Measurements from ENCODE around the gene ZNF831.

ZNF831 gene

DNA sequence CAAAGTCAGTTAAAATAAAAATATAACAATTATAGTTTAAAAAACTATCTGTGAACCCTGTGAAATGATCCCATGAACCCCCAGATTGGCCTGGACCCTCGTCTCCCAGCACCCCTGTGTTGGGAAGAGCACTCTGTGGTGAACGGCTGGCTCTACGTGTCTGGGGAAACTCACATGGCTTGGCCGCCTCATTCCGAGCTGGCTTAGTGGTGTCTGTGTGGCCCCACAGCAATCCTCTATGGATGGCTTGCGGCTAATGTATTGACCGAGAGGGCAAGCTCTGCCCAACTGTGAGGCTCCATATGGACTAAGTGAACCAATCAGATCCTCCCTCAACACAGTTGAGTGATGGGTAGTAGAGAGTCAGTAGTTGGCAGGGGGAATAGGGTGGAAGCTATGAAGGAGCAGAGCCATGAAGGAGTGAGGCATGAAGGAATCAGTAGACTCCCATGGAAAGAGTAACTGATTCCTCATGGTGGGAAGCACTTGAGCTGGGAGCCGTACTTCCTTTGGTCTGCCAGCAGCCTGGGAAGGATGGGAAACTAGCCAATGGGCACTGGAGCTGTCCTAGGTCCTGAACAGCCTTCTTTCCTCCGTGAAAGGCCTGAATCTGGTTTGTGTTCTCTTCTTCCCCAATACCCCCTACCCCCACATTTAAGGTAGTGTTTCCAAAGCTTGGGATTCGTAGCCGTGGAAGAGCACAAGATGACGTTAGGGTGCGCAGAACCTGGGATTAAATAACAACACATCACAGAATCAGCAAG, 21.6 kb upstream of the ZNF831 start:
- no peak for DNase-seq (ENCODE audit: low read depth in 2 of 2, low spot score in 1 of 2)

DNA sequence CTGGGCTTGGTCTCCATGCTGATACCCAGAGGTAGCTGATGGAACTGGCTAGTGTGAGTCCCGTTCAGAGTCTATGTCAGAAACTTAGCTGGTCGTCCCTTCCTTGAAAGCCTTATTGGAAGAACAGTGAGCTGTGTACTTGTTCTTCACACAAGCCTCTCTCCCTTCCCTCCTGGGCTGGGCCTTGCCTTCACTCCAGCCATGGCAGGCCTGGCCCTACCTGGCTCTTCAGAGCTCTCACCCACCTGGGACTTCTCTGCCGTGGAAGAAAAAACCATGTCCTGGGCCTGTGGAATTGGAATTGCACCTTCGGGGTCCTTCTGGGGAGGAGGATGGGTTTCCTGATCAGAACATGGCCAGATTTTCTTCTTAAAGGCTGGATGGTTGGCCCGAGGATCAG, 20.3 kb upstream of the ZNF831 start:
- DNase-seq (ENCODE audit: low read depth in 2 of 2, low spot score in 1 of 2) = no peak

DNA sequence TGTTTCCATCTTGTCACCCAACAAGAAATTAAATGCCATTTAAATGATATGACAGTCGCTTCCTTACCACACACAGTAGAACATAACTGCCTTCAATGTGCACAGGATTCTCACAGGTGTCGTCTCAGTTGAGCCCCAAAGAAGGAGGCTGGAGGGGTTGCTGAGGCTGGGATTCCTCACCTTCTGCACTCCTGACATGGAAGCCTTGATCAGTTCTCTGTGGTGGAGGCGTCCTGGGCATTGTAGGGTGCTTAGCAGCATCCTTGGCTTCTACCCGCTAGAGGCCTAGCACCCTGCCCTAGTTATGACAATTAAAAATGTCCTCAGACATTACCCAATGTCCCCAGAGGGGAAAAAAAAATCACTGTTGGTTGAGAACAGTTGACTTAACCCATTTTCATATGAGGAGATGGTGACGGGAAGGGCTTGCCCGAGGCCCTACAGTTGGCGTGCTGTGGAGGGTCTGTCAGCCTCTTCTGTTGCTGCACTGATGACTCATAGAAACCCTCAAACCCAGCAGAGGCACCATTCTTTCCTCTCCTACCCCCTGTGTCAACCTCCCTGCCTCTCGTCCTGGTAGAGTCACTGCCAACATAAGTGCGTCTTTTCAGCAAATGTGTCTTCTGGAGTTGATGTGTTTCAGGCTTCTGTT, 19.3 kb upstream of the ZNF831 start:
- no peak for DNase-seq (ENCODE audit: low read depth in 2 of 2, low spot score in 1 of 2)

DNA sequence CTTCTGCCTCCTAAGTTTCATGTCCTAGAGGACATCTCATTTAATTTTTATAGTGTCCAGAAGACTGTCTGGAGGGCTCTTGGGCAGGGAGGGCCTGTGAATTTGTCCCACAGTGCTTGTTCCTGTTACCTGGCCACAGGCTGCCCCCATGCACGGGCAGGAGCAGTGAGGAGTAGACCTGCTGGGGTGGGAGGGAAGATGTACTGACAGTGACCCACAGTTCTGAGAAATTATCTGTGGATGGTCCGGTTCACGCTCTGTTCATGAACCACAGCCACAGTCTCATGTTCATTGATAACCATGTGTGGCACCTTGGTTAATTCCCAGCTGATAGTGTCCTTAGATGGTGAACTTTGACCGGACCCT, 18.8 kb upstream of the ZNF831 start:
- DNase-seq (ENCODE audit: low read depth in 2 of 2, low spot score in 1 of 2) = no peak

DNA sequence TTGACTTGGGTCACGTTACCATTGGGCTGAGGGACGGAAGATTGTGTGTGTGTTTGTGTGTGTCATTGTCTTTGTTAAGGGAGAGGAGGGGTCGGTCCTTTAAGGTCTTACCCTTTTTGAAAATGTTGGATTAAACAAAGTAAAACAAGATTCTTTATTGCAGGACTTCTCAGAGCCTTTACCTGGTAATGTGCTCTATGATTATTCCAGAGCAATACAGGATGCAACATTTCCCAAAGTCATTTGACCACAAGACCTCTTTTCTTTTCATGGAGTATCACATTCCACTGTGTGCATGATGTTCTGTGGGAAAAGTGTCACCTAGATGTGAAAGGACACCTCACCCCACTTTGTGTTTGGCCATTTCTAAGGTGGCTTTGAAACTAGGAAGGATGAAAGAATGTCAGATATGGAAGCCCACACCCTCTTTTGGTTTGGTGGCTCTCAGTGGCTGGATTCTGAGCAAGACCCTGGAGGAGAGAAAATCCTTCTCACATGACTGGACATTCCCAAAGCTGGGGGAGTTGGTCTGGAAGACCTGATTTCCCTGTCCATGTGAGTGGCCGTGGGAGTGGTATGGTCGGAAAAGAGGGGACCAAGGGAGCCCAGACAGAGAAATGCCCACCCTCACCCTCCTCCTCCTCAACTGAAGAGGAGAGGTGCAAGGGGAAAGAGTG, 18.2 kb upstream of the ZNF831 start:
- DNase-seq (ENCODE audit: low read depth in 2 of 2, low spot score in 1 of 2) = no peak

DNA sequence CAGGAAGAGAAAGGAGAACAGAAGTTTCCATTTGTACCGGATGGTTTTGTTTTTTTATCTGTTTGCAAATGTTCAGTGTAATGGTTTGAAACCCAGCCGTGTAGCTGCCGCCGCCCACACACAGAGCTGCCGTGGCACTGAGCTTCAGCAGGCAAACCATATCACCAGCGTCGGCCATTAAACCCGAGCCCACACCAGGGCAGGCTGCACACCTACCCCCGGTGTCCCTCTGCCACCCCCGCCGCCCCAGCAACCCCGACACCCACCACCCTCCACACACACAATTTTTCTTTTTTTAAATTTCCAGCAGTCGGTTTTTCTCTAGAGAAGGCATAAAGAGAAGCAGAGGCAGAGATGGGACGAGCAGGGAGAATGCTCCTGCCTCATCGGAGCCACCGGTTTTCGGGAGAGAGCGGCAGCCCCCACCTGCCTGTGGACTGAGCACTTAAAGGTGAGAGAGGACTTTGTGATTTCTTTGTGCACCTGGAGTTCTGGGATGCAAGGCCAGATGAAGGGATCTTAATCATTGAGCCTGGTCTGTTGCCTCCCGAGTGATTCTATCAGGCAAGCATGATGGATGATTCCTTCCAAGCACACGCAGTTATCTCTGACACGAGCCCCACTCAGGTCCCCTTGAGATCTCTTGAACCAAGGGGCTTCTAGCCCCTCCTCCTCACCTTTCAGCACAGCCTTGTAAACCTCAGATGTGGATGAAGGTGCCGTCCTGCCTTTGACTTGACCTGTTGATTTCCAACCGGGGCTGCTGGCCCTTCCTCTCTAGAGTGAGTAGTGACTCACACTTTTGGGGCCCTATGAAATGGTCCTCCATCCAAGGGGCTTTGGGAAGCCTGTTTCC, 17.5 kb upstream of the ZNF831 start:
- DNase-seq (ENCODE audit: low read depth in 2 of 2, low spot score in 1 of 2) = no peak

DNA sequence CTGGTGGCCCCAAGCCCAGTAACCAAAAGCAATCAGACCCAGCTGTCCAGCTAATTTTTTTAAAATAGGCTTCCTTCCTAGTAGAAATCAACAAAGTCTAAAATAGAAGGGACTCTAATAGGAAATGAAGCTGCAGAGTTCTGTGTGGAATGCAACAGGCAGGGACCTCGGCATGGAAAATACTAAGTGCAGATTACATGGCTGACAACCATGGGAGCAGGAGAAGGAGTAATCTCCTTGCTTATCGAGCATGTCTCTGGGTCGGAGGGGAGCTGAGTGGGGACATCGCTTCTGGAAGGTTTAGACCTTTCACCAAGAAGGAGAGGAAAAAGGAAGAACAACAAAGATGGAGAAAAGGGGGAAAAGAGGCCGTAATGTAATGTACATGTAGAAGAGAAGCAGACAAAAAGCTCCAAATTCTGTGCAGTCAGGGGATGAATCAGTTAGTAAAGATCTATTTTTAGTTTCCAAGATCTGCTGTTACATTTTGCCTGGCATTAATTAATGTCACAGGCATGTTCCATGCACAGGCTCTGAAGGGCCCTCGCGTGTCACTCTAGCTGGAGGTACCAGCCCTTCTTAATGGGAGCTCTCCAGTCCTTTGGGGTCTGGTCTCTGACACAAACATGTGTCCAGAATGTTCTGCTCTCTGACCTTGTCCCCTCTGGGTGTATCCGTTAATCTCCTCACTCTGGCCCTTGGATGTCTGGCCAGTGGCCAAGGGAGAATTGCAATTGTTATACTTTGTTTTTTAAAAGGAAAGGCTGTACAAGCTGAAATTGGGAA, 16.6 kb upstream of the ZNF831 start:
- DNase-seq (ENCODE audit: low read depth in 2 of 2, low spot score in 1 of 2) = no peak

DNA sequence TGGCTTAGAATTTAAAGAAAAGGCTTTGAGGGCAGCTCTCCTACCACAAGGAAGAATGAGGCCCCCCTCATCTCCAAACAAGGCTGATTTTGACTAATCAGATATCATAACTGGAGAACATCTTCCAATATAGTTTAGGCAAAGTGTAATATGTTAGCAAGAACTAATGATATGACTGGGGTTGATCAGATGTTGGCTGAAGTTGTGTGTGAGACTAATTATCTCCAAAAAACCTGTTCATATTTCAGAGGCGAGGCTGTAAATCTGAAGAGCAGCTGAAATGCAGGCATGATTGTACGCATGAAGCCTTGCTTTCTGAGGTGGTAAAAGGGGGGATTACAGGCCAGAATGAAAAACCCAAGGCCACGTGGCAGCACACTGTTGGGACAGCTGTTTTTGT, 16.0 kb upstream of the ZNF831 start:
- no peak for DNase-seq (ENCODE audit: low read depth in 2 of 2, low spot score in 1 of 2)

DNA sequence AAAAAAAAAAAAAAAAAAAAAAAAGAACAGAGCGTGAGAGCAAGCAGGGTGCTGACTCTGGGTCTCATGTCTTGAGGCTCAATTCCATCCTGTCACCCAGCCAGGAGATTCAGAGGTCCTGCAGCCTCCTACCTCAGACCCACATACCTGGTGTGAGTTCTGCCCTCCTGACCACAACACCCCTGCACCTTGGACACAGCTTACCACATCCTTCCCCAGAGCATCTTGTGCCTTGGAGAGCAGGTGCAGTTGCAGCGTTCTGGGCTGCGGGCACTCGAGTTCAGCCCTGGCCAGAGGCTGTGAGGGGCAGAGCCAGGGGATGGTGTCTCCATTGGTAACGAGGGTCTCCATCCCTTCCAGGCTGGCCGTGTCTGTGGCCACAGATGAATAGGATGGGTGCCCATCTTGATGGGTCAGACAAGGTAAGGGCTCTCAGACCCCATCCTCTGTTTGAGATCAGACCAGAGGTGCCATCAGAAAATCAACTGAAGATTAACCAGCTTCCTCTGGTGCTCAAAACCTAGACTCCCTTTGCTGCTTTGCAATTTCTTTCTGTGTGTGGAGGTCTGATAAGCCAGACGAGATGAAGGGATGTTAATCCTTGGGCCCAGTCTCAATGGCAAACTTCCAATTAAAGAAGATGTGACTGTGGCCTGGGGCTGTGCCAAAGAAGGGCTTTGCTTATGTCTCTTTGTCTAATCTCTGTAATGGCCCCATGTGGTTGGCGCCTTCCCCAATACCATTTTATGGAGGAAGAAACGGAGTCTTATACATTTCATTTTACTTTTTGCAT, 14.7 kb upstream of the ZNF831 start:
- no peak for DNase-seq (ENCODE audit: low read depth in 2 of 2, low spot score in 1 of 2)

DNA sequence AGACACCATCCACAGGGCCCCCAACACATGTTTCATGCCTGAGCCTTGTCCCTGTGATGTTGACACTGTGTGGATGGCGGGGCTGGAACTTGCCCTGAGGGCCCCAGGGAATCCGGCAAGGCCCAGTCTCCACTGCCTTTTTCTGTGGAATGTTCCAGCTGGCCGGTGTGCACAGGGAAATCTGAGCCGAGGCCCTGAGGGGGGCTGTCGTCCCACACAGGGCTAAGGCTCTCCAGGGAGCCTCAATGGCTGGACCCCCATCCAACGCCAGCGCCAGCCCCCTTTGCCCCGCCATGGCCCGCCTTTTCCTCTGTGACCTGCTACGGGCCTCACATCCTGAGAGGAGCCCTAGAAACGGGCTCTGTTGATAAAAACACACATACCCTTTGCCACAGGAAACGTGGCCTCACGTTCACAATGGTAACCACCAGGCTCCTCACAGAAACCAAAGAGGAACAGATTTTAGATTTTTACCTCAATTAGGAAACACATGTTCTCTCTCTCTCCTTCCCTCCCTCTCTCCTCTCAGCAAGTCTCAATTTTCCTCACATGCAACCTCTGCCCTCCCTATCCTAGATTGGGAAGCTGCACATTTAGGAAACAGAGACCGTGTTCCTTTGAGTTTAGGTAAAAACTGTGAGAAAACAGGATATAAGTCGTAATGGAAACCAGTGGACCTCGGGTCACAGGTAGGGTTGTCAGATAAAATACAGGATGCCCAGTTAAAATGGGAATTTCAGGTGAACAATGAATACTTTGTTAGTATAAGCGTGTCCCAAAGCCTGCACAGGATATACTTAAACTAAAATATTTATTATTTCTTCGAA, 13.7 kb upstream of the ZNF831 start:
- DNase-seq (ENCODE audit: low read depth in 2 of 2, low spot score in 1 of 2) = peak in 1 of 2 donors; percentile 58

DNA sequence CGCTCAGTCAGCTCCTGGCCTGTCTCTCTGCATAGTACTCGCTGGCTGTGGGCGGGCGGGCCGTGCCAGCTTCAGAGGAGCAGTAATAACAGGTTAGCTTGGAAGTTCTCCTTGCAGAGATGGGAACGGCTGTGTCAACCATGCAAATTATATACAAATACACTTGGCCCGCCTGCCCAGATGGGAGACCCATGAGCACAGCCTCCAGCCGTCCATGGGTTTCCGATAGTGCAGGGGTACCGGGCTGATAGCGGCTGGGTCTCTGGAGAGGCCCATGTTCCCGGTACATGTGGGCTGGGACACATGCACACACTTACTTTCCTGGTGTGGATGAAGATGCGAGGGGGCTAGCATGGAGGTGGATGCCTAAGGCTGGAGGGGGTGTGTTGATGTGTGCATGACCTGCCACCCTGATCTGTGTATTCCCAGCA, 12.8 kb upstream of the ZNF831 start:
- no peak for DNase-seq (ENCODE audit: low read depth in 2 of 2, low spot score in 1 of 2)

DNA sequence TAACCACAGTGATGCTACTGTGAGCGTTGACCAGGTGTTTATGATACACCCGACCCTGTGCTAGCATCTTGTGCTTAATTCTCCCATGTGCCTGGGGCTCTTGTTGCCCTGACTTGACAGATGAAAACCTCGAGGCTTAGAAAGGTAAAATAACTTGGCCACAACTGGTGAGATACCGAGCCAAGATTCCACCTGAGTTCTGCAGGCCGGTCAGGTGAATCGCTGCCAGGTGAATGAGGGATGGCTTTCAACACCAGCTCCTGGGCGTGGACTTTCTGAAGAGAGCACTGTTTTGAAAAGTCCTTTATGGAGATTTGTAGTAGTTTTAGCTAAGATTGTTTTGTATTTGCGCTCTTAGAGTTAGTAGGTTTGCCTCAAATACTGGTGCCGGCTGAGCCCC, 12.2 kb upstream of the ZNF831 start:
- no peak for DNase-seq (ENCODE audit: low read depth in 2 of 2, low spot score in 1 of 2)

DNA sequence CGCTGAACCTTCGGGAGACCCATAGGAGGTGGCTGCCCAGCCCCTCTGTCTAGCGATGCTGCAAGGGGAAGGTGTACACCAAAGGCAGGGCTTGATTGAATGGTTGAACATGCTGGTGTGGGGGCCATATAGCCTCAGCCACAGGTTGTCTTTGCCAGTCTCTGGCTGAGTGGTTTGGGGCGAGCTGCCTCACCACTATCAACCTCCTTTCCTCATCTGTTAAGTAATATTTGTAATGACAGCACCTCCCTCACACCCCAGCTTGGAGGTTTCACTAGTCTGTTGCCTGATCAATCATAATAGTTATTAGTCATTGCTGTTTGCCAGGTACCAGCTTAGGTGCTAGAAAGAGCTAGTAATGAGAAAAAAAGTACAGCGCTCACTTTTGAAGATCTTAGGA, 11.8 kb upstream of the ZNF831 start:
- DNase-seq (ENCODE audit: low read depth in 2 of 2, low spot score in 1 of 2) = no peak

DNA sequence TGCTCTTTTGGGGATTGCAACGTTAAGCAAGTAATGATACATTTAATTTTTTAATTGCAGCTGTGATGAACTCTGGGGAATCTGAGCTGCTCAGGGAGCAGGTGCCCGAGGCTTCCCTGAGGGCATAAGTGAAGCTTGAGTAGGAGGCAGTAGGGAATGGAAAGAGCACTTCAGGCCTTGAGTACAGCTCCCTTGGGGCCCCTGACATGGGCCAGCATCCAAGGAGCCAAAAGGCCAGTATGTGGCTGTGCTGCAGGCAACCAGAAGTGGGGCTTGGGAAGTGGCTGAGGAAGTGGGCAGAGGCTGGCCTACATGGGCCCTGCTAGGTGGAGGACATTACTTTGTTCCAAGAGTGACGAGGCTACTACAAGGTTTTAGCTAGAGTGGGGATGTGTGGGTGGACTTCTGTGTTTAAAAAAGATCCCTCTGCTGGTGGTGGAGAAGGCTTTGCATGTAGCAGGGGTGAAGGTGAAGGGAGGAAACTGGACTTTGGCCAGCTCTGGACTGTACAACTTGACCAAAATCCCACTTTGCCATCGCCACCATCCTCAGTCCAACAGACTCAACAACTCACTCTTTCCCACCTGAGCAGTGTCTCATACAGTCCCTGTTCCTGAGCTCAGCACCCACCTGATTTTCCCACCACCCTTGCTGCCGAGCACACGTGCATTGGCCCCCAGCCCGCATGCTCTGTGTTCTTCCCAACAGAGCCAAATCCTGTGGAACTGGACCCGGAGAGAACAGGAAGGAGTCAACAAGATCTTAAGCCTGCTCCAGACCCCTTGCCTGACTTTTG, 10.9 kb upstream of the ZNF831 start:
- DNase-seq (ENCODE audit: low read depth in 2 of 2, low spot score in 1 of 2) = no peak

DNA sequence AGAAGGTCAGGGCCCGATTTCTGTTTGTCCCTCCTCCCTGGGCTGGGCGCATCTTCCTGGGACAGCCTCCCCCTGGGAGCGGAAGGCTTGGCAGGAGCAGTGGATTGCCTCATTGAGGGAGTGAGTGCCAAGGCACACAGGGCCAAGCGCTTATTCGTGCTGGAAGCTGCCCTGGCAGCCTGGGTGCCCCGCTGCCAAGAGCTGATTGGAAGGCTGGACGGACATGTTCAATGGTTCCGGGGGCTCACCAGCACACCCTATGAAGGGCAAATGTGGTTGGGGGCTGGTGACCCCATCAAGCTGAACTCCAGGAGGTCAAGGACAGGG, 10.3 kb upstream of the ZNF831 start:
- no peak for DNase-seq (ENCODE audit: low read depth in 2 of 2, low spot score in 1 of 2)

DNA sequence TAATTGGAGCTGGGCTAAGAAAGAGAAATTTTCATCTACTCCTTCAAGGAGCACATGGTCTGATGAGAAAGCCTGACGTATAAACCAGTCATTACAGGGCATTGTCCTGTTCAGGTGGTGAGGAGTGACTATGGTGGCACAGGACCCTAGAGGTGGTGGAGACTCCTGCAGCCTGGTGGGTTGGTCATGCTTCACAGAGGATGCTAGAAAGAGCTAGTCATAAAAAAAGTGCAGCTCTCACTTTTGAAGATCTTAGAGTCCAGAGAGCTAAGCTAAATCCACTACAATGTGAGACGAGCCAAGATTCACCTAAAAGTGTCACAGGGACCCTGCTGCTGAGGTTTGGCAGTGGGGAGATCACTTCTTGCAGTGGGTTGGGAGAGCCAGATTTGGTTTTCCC, 9.8 kb upstream of the ZNF831 start:
- DNase-seq (ENCODE audit: low read depth in 2 of 2, low spot score in 1 of 2) = no peak

DNA sequence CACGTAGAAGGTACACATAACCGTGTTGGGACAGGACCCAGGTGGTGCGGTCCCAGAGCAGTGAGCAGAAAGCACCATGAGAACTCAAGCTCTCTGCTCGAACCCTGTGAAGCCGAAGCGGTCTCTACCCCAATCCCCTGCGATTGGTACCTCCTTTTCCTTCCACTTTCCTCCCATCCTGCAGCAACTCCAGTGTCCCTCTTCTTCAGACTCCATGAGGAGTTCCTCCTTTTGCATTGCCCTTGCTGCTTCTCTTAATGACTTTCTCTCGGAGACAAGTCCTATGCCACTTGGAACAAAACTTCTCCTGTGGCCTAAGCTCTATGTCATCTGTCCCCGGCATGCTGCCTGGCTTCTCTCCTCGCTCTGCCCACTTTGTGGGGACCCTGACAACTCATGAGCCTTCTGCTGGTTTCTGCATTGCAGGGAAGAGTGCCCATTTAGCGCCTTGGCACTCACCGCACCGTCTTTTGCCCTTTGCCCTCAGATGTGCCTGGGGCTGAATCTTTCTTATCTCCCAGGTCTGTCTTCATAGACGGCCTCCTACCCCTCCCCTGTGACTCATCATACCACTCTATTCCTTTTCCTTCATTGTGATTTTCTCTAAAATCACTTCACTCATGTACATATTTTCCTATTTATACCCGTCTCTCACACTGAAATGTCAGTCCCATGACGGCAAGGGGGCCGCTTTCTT, 9.2 kb upstream of the ZNF831 start:
- no peak for DNase-seq (ENCODE audit: low read depth in 2 of 2, low spot score in 1 of 2)

DNA sequence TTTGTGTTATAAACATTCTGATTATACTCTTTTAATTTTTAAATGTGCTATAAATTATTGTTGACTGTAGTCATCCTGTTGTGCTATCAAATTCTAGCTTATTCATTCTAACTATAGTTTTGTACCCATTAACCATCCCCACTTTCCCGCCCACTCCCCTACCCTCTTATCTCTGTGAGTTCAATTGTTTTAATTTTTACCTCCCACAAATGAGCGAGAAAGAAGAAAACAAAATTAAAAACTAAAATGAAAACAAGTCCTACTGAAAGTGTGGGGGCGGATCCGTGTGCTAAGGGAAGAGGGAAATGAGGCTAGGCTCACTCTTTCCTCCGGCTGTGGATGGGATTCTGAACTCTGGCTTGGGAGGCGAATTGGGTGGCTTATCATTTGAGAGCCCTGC, 6.6 kb upstream of the ZNF831 start:
- DNase-seq (ENCODE audit: low read depth in 2 of 2, low spot score in 1 of 2) = no peak

All from stimulated activated CD8-positive, alpha-beta memory T cell treated with anti-CD3 and anti-CD28 coated beads, Interleukin-4, amount 100 ng/mL, for 1 hour (primary cell).